ENCODE measurements around the gene MRM2. TPM values are rescaled to one million over a fixed set of nuclear protein-coding genes. Genes with fewer than 3 reads are reported as not detected.

The MRM2 gene
- total and polyA plus RNA-seq, 4 donors = 9.7 to 14.9 (median 11.8) TPM

DNA sequence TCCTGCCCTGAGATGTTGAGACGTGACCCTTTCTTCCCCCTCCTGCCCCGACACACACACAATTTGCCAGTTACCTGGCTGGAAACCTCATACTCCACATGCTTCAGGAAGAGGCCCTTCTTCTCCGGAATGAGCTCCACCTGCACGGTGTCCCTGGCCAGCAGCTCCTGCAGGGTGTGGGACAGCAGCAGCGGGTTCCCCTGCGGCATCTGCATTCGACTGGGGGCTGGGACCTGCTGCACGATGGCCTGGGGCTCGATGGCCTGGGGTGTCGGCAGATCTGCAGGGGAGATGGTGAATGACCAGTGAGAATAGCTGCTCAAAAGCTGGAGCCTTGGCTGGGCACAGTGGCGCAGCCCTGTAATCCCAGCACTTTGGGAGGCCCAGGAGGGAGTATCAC lies 36.0 kb upstream of the MRM2 start:
- TF ChIP-seq, protein P1, sequence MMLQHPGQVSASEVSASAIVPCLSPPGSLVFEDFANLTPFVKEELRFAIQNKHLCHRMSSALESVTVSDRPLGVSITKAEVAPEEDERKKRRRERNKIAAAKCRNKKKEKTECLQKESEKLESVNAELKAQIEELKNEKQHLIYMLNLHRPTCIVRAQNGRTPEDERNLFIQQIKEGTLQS (IDR thresholded peaks at IDR 0.05) = no peak
- TF ChIP-seq FOXA1 (IDR thresholded peaks at IDR 0.05) = no peak
- TF ChIP-seq TAF1 (conservative IDR thresholded peaks at IDR 0.05) = no peak
- TF ChIP-seq SP1 (IDR thresholded peaks at IDR 0.05) = no peak
- no peak for TF ChIP-seq EGR1 (IDR thresholded peaks at IDR 0.05; ENCODE audit: low read depth in 2 of 2)
- TF ChIP-seq NR2F2 (IDR thresholded peaks at IDR 0.05) = no peak
- no peak for TF ChIP-seq GABPA (IDR thresholded peaks at IDR 0.05 in 1 of 2, conservative IDR thresholded peaks at IDR 0.05 in 1 of 2)
- TF ChIP-seq, protein P2, sequence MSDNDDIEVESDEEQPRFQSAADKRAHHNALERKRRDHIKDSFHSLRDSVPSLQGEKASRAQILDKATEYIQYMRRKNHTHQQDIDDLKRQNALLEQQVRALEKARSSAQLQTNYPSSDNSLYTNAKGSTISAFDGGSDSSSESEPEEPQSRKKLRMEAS (IDR thresholded peaks at IDR 0.05) = no peak
- no peak for TF ChIP-seq HNF4A (conservative IDR thresholded peaks at IDR 0.05)
- TF ChIP-seq JUND (IDR thresholded peaks at IDR 0.05) = no peak
- TF ChIP-seq, protein P3, sequence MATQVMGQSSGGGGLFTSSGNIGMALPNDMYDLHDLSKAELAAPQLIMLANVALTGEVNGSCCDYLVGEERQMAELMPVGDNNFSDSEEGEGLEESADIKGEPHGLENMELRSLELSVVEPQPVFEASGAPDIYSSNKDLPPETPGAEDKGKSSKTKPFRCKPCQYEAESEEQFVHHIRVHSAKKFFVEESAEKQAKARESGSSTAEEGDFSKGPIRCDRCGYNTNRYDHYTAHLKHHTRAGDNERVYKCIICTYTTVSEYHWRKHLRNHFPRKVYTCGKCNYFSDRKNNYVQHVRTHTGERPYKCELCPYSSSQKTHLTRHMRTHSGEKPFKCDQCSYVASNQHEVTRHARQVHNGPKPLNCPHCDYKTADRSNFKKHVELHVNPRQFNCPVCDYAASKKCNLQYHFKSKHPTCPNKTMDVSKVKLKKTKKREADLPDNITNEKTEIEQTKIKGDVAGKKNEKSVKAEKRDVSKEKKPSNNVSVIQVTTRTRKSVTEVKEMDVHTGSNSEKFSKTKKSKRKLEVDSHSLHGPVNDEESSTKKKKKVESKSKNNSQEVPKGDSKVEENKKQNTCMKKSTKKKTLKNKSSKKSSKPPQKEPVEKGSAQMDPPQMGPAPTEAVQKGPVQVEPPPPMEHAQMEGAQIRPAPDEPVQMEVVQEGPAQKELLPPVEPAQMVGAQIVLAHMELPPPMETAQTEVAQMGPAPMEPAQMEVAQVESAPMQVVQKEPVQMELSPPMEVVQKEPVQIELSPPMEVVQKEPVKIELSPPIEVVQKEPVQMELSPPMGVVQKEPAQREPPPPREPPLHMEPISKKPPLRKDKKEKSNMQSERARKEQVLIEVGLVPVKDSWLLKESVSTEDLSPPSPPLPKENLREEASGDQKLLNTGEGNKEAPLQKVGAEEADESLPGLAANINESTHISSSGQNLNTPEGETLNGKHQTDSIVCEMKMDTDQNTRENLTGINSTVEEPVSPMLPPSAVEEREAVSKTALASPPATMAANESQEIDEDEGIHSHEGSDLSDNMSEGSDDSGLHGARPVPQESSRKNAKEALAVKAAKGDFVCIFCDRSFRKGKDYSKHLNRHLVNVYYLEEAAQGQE (IDR thresholded peaks at IDR 0.05) = no peak
- TF ChIP-seq, protein P4, sequence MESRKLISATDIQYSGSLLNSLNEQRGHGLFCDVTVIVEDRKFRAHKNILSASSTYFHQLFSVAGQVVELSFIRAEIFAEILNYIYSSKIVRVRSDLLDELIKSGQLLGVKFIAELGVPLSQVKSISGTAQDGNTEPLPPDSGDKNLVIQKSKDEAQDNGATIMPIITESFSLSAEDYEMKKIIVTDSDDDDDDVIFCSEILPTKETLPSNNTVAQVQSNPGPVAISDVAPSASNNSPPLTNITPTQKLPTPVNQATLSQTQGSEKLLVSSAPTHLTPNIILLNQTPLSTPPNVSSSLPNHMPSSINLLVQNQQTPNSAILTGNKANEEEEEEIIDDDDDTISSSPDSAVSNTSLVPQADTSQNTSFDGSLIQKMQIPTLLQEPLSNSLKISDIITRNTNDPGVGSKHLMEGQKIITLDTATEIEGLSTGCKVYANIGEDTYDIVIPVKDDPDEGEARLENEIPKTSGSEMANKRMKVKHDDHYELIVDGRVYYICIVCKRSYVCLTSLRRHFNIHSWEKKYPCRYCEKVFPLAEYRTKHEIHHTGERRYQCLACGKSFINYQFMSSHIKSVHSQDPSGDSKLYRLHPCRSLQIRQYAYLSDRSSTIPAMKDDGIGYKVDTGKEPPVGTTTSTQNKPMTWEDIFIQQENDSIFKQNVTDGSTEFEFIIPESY (IDR thresholded peaks at IDR 0.05) = no peak
- no peak for DNase-seq (ENCODE audit: low spot score)
- no peak overlapping the region for H3K9ac ChIP-seq (ENCODE audit: low read depth in 1 of 2, low read length in 2 of 2)
- 96% methylated on average over 11 of the region's 11 CpGs for WGBS
- no peak overlapping the region for H3K4me3 ChIP-seq (ENCODE audit: low read depth in 1 of 3, low read length in 3 of 3)
- H3K4me1 ChIP-seq (ENCODE audit: control insufficient read depth in 4 of 4, insufficient read depth in 4 of 4, low read length in 3 of 4) = peaks cover 0 to 5% (median 0%) of the 10 kb centered on the region in 4 donors
- H3K9me3 ChIP-seq (ENCODE audit: control insufficient read depth in 4 of 4, low read length in 3 of 4) = no peaks in the 10 kb centered on the region
- H3K27me3 ChIP-seq (ENCODE audit: control insufficient read depth in 4 of 4, insufficient read depth in 4 of 4, low read length in 3 of 4) = no peaks in the 10 kb centered on the region
- no peak overlapping the region for H3K27ac ChIP-seq (ENCODE audit: low read depth in 1 of 2, low read length in 2 of 2)
- H3K36me3 ChIP-seq (ENCODE audit: control insufficient read depth in 4 of 4, insufficient read depth in 3 of 4, low read depth in 1 of 4, low read length in 3 of 4) = peaks cover 0 to 10% (median 3%) of the 10 kb centered on the region in 4 donors

DNA sequence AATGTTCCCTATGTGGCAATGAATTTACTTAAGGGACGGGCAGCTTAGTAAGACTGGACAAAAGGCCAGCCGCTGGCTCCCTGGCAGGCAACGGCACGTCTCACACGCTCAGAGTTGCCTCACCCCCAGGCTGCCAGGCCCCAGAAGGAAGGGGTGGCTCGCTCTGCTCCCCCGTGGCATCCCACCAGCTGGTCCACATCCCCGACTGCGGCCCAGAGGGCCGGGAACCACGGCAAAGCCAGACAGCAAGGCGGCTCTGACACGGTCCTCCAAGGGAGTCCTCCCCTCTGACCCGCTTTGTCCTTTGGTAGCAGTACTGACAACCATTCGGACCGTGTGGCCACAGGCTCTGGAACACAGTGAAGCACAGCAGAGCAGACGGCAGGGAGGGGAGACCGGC lies 34.1 kb upstream of the MRM2 start:
- no peak overlapping the region for H3K27ac ChIP-seq (ENCODE audit: low read depth in 1 of 2, low read length in 2 of 2)
- H3K4me1 ChIP-seq (ENCODE audit: control insufficient read depth in 4 of 4, insufficient read depth in 4 of 4, low read length in 3 of 4) = peaks cover 0 to 5% (median 0%) of the 10 kb centered on the region in 4 donors
- TF ChIP-seq HNF4G (IDR thresholded peaks at IDR 0.05) = no peak
- TF ChIP-seq FOXA1 (IDR thresholded peaks at IDR 0.05) = no peak
- no peak for TF ChIP-seq TAF1 (conservative IDR thresholded peaks at IDR 0.05)
- no peak for TF ChIP-seq GABPA (IDR thresholded peaks at IDR 0.05 in 1 of 2, conservative IDR thresholded peaks at IDR 0.05 in 1 of 2)
- TF ChIP-seq, protein P5, sequence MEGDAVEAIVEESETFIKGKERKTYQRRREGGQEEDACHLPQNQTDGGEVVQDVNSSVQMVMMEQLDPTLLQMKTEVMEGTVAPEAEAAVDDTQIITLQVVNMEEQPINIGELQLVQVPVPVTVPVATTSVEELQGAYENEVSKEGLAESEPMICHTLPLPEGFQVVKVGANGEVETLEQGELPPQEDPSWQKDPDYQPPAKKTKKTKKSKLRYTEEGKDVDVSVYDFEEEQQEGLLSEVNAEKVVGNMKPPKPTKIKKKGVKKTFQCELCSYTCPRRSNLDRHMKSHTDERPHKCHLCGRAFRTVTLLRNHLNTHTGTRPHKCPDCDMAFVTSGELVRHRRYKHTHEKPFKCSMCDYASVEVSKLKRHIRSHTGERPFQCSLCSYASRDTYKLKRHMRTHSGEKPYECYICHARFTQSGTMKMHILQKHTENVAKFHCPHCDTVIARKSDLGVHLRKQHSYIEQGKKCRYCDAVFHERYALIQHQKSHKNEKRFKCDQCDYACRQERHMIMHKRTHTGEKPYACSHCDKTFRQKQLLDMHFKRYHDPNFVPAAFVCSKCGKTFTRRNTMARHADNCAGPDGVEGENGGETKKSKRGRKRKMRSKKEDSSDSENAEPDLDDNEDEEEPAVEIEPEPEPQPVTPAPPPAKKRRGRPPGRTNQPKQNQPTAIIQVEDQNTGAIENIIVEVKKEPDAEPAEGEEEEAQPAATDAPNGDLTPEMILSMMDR (IDR thresholded peaks at IDR 0.05; ENCODE audit: low read depth, low read length, missing input control) = no peak
- no peak for TF ChIP-seq RAD21 (IDR thresholded peaks at IDR 0.05)
- no peak for TF ChIP-seq HNF4A (conservative IDR thresholded peaks at IDR 0.05)
- no peak for TF ChIP-seq JUND (IDR thresholded peaks at IDR 0.05)
- TF ChIP-seq, protein P1 (IDR thresholded peaks at IDR 0.05) = no peak
- TF ChIP-seq, protein P3 (IDR thresholded peaks at IDR 0.05) = no peak
- TF ChIP-seq RXRA (IDR thresholded peaks at IDR 0.05) = no peak
- TF ChIP-seq, protein P2 (IDR thresholded peaks at IDR 0.05) = no peak
- TF ChIP-seq YY1 (IDR thresholded peaks at IDR 0.05) = no peak
- TF ChIP-seq NR2F2 (IDR thresholded peaks at IDR 0.05) = no peak
- TF ChIP-seq EGR1 (IDR thresholded peaks at IDR 0.05; ENCODE audit: low read depth in 2 of 2) = no peak
- no peaks in the 10 kb centered on the region for H3K27me3 ChIP-seq (ENCODE audit: control insufficient read depth in 4 of 4, insufficient read depth in 4 of 4, low read length in 3 of 4)
- peaks cover 0 to 16% (median 7%) of the 10 kb centered on the region in 4 donors for H3K36me3 ChIP-seq (ENCODE audit: control insufficient read depth in 4 of 4, insufficient read depth in 3 of 4, low read depth in 1 of 4, low read length in 3 of 4)
- no peak overlapping the region for H3K4me3 ChIP-seq (ENCODE audit: low read depth in 1 of 3, low read length in 3 of 3)
- H3K9ac ChIP-seq (ENCODE audit: low read depth in 1 of 2, low read length in 2 of 2) = no peak overlapping the region
- DNase-seq (ENCODE audit: low spot score) = no peak
- 86% methylated on average over 18 of the region's 18 CpGs for WGBS
- H3K9me3 ChIP-seq (ENCODE audit: control insufficient read depth in 4 of 4, low read length in 3 of 4) = no peaks in the 10 kb centered on the region
